ENCODE results near the gene UQCC3.
A peak's percentile ranks its signal among the peaks of the same experiment; 100 is the strongest.
"Not testable (repeated sequence)": the region's sequence is repeated elsewhere in the genome, so short reads cannot be mapped to it uniquely, and the experiment has no call there.

UQCC3 gene

DNA sequence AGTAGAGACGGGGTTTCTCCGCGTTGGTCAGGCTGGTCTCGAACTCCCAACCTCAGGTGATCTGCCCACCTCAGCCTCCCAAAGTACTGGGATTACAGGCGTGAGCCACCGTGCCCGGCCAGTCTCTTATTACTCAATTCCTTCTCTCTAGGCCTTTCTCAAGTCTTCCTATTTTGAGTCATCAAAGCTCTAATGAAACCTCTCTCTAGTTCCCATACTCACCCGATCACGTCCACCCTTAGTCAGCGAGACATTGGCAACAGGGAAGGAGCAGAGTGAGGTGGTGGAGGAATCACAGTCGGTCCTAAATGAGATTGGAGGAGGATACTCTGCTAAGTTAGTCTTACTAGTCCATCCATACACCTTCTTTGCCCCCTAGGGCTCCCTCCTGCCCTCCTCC, 30.8 kb downstream of the UQCC3 start:
- DNase-seq (ENCODE audit: low read depth in 2 of 3, low spot score in 1 of 3), result no peak

- not testable (repeated sequence) for DNase-seq (ENCODE audit: low read depth in 2 of 3, low spot score in 1 of 3)
Observed at GRCh38 chr11:62703921-62704320, 32.4 kb downstream of the UQCC3 start.

- DNase-seq (ENCODE audit: low read depth in 2 of 3, low spot score in 1 of 3), result no peak
Observed at GRCh38 chr11:62705413-62705812, 33.9 kb downstream of the UQCC3 start.

GRCh38 chr11:62705880-62706849, 34.7 kb downstream of the UQCC3 start:
- DNase-seq (ENCODE audit: low read depth in 2 of 3, low spot score in 1 of 3), result peak; percentile 86 to 93 (median 92)

GRCh38 chr11:62706850-62707247, 35.4 kb downstream of the UQCC3 start:
- no peak for DNase-seq (ENCODE audit: low read depth in 2 of 3, low spot score in 1 of 3)

GRCh38 chr11:62707277-62707861, 35.9 kb downstream of the UQCC3 start, which contains the start of the genes BSCL2 and GNG3:
Gene BSCL2, minus strand, starts transcription at chr11:62707424. Its CDS starts 229 bp downstream, at chr11:62707195.
Gene GNG3, plus strand, starts transcription at chr11:62707676. Its CDS starts 620 bp downstream, at chr11:62708296.
- no peak for DNase-seq (ENCODE audit: low read depth in 2 of 3, low spot score in 1 of 3)

DNA sequence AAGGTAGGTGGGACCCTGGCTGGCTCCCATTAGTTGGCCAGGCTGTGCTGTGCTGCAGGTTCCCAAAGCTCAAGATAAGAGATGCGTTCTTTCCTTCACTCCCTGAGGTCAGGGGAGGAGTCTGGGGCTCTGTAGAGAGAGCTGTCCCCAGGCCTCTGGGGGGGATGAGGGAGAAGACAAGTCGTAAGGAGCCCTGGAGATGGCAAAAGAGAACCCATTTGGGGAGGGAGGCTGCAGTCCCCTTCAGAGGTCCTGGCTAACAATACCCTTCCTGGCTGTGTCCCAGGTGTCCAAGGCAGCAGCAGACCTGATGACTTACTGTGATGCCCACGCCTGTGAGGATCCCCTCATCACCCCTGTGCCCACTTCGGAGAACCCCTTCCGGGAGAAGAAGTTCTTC, 36.9 kb downstream of the UQCC3 start:
- DNase-seq (ENCODE audit: low read depth in 2 of 3, low spot score in 1 of 3), result no peak

DNA sequence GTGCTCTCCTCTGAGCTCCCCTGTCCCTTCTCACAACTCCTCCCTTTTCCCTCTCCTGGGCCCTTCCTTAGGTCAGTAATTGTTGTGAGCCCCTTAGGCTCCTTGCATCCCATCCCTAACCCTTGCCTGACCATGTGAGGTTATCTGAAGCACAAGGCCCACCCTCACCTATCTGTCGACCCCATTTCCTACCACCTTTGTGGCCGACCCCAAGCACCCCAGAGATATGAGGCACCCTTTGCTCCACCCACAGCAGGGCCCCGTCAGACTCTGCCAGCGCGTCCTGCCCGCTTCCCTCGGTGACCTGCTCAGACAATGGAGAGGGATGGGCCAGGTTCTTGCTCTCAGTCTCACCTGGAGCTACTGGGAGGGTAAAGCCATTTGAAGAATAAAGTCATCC, 37.3 kb downstream of the UQCC3 start:
- no peak for DNase-seq (ENCODE audit: low read depth in 2 of 3, low spot score in 1 of 3)

DNA sequence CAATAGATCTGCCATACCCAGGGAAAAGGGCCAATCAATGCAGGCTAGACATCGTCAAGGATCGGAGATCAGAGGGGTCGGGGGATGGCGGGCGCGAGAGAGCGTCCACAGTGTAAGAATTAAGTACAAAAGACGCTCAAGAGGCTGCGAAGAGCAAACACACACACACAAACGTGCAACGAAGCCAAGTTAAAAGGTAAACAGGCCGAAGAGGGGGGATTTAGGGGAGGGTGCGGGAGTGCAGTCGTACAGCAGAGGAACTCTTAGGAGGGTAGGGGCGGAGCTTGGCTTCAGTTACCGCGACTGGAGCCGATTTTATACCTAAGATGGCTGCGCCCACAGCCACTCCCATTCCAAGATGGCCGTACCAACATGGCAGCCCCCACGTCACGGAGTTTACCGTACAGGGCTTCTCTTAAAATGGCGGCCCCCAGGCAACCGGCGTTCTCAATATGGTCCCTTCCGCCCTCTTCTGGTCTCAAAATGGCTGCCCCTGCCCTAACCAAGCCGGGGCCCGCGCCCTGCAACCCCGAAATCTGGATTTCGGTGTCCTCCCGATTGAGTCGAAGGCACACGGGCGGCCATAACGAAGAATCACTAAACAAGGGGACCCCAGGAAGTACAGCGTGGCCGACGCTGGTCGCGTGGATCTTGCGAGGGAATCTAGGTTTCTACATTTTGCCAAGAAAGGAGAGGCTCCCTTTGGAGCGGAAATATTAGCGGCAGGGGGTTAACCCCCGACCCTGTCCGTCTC, 38.0 kb downstream of the UQCC3 start:
- peak; percentile 94 to 95 (median 95) for DNase-seq (ENCODE audit: low read depth in 2 of 3, low spot score in 1 of 3)

DNA sequence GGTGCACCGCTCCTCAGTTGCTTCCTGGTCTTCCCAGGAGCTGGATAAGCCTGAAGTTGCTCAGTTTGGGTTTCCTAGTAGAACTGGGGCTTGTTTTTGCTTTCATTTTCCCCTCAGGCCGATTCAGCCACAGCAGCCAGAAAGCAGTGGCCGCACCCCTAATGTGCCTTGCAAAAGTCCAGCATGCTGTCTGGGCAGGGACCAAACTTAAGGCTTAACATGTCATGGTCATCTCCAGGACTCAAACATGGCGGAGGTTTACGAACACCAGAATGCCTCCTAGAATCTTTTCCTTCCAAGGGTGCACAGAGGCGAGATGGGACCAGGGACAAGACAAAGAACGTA, 38.5 kb downstream of the UQCC3 start:
- no peak for DNase-seq (ENCODE audit: low read depth in 2 of 3, low spot score in 1 of 3)

DNA sequence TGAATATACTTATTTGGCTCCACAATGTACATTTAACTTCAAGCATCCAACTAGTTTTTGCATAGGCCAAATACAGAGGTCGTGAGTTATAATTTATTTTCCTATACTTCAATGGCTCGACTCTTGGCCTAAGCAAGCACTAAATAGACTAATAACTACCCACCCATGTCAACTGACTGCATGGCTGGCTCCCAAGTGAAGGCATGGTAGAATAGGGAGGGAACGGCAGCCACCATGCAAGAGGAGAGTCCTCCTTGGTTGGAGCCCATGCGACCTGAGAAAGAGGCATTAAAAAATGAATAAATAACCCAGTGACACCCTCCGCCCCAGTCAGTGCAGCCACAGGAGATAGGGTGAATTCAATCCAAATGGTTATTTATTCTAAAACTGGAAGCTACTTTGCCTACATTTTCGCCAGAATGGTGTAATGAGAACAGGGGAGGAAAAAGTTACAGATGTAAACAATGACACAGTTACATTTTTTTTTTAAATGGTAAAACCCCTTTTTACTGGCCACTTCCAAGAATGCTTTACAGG, 40.9 kb downstream of the UQCC3 start:
- DNase-seq (ENCODE audit: low read depth in 2 of 3, low spot score in 1 of 3), result no peak

DNA sequence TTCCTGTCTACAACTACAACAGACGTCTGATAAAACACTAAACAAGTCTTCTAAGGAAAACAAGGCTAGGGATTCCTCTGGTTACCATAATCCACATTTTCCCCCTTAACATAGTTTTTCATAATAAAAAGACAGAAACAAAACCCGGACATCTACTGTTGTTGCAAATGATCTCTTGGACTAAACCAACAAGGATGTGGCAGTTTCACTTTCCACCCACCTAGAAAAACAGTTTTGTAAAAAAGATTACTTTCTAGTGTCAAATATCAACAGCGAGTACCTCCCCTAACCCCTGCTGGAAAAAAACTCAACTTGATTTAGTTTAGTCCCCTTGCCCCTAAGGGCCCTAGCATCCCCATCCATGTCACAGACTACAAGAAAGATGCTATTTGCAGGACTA, 41.4 kb downstream of the UQCC3 start:
- no peak for DNase-seq (ENCODE audit: low read depth in 2 of 3, low spot score in 1 of 3)

DNA sequence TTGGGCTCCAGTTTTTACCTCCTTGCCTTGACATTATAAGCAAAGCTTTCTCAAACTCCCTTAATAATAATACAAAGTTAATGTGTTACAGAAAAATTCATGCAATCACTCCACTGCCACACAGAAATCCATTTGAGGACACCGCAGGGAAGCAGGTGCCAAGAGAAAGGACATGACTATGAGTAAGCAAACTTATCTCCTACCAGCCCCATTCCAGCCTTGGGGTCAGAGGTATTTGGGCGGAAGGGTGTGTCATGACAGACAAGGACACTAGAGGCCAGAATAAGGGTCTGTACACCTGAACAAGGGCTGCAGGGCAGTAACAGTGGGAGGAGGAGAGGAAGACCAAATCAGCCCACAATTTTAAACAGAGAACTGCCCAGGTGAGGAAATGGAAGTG, 41.9 kb downstream of the UQCC3 start:
- no peak for DNase-seq (ENCODE audit: low read depth in 2 of 3, low spot score in 1 of 3)

DNA sequence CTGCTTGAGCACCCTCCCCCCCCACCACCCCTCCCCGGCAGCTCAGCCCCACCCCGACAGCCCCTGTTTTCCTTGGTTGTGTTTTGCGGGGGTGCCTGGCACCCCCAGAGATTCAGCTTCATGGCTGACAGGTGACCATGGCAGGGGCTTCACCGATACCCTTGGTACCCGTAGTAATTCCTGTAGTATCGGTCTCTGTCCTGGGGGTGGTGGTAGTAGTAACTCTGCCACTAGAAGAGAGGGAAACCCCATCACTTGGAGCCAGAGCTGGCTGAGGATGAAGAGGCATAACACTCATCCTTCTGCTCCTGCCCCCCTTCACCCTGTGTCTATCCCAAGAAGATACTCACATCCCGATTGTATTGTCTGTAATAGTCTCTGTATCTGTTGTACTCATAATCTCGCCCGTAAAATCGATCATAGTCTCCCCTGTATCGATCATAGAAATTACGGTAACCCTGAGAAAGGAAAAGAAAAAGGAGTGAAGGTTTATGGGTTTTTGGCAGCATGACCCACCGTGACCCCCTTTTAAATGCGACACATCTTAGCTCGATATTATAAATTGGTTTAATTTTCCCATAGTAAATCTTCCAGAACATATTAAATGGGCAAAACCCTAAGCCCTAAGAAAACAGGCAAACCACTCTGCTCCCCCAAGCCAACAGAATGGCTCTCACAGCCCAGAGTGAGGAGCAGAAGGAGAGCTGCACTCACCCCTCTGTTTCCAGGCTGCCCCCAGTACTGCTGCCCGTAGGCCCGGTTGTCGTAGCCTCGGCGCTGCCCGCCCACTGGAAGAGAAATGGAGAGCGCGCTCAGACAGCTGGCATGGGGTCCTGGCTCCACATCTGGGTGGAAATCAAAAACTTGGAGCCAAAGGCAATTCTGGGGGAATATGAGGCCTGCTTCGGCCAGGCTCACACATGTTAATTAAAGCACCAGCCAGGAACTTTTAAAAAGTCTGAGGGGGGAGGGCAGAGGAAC, 44.0 kb downstream of the UQCC3 start:
- no peak for DNase-seq (ENCODE audit: low read depth in 2 of 3, low spot score in 1 of 3)

DNA sequence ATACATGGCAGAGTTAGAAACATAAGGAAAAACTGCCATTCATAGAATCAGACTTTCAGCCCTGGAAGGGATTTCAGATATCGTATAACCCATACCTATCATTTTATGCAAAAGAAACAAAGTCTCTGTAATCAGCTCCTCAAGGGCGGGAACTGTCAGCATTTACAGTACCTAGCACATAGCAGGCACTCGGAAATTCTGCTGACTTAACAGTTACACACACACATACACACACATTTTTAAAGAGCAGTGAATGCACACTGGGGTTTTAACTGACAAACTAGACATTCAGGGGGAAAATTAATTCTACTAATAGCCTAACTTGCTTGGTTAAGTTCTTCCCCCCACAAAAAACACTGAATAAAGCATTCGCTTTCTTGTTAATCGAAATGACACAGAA, 44.7 kb downstream of the UQCC3 start:
- no peak for DNase-seq (ENCODE audit: low read depth in 2 of 3, low spot score in 1 of 3)

DNA sequence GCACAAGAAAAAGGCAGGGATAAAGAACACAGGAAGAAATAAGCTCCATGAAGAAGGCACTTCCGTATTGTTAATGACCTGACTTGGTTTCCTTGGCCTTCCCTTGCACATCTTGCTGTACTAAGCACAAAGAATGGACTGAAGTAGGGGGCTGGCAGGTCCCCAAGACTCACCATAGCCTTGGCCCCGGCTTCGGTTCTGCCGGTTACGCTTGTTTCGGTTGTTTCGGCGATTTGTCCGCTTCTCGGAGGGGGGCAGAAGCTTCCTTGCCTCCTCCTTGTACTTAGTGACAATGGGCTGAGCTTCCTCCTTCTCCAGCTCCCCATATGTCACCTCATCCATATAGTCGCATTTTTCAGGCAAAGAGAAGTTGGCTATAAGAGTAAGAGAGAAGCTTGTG, 45.3 kb downstream of the UQCC3 start:
- DNase-seq (ENCODE audit: low read depth in 2 of 3, low spot score in 1 of 3), result no peak

GRCh38 chr11:62719302-62719978, 48.0 kb downstream of the UQCC3 start:
- DNase-seq (ENCODE audit: low read depth in 2 of 3, low spot score in 1 of 3), result no peak

DNA sequence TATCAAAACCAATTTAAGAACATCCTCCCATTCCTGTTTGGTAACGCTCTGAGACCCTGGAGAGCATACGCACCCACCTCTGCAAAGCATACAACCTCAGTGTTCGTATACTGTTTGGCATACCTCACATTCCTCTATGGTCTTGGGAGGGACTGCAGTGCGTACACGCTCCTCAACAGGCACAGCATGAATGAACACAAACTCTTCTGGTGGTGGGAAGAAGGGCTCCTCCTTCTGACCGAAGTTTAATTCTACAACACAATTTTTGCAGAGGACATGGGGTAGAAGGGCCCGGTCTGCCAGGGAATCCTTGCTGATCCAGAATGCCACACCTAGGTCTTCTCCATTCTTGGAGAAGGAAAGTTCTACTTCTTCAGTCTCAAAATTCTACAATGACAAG, 50.5 kb downstream of the UQCC3 start:
- DNase-seq (ENCODE audit: low read depth in 2 of 3, low spot score in 1 of 3), result no peak

Measured in stimulated activated CD4-positive, alpha-beta T cell treated with anti-CD3 and anti-CD28 coated beads, Interleukin-12 subunit alpha, Interleukin-12 subunit beta, amount 100 ng/mL, for 48 hours (primary cell).